Smooth muscle cell of the brain vasculature (primary cell): ENCODE measurements around the gene SEMA5B.

Source experiments
- DNase-seq: peaks from one replicate; pipeline ENCODE4 v3.0.0-alpha.2; 2012; ENCODE audit warnings: low read depth, low spot score

Gene SEMA5B

DNA sequence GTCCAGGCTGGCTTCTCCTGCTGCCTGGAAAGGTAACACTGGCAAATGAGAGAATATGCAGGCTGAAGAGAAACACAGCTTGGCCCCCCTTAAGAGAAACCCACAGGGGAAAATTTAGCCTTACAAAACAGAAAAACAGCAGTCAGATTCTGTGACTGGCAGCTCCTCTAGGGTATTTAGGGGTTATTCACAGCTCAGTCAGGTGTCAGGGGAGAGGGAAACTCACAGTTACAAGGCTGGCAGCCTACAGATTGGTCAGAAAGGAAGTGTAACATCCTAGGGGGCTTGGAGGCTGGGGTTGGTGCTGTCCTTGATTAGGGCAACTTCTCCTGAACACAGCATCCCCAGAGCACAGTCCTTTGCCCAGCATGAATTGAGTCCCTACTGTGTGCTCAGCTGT lies 81.4 kb downstream of the SEMA5B start:
- DNase-seq = no peak

DNA sequence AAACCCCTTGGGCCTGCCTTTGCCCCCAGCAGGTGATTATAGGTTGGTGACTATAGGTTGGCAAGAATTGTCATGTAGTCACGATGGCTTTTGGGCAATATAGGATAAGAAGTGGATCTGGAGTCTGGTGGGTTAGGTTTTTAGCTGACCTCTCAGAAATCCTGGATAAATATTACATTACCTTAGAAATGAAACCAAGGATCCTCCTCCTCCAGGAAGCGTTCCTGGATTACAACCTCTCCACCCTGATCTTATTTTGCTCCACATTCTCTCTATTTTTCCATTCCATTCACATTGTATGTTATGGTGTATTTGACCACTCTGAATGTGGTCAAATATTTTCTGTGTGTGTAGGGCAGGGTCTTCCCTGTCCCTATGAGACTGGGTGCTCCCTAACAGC lies 82.3 kb downstream of the SEMA5B start:
- no peak for DNase-seq

DNA sequence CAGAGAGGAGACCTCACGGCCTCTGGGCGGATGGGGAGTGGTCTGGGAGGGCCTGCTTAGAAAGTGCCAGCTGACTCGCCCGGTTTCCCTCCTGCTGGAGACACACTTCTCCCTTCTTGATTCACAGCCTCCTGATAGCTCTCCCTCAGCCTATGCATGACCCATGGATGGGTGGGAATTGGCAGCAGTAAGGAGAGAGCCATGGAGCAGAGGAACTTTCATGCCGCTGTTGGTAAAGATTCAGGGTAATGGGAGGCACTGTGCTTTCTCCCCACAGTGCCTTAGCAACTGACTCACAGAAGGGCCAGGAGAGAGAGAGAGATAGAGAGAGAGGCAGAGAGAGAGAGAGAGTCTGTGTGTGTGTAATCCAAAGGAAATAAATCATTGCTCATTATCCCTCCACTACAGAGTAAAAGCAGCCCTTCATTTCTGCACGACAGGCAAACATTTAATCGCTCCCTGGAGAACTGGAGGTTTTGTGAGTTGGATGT lies 82.8 kb downstream of the SEMA5B start:
- DNase-seq = no peak

DNA sequence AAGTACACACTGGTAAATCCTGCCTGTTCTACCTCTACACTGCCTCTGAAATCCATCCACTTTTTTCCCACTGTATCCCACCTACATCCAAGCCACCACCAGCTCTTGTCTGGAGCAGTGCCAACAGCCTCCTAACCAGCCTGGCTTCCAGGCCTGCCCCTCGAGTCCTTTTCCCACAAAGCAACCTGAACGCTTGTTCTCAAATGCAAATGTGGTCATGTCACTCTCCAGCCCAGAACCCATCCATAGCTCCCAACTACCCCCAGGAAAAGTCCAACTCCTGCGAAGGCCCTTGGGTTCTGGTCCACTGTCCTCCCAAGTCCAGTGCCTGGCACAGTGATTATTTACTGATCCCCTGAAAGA lies 83.8 kb downstream of the SEMA5B start:
- DNase-seq = no peak

DNA sequence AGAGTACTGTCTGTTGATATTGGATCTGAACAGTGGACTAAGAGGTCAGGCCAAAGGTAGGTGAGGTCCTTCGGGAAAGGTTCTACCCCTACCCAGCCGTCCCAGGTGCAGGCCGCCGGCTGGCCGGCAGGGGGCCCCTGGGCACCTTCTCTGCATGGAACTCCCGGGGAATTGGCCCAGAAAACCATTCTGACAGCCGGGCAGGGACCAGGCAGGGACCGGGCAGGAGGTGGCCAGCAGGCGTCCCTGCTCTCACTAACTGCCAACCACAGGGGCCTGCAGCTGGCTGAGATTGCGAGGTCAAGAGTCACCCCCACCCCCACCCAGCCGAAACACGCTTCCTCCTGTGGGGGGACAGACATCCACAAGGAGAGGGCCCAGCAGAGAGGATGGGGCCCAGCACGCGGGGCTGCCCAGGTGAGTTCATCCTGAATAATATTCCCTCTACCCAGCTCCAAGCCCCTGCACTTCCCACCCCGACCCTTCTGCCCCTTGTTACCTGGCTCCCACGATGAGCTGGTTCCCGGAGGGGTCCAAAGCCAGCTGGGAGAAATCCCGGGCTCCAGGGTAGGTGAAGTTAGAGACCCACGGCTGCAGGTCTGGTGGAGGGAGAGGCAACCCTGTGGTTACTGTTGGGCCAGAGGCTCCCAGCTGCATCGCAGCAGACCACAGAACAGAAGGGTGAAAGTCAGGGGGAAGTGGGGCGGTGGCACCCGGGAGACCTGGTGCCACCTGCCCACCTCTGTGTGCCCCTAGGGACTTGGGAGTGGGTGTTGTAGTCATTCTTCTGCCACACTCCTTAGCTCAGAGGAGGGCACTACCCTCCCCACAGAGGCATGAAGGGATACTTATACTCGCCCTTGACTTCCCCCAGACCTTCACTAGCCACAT lies 84.4 kb downstream of the SEMA5B start:
- no peak for DNase-seq

DNA sequence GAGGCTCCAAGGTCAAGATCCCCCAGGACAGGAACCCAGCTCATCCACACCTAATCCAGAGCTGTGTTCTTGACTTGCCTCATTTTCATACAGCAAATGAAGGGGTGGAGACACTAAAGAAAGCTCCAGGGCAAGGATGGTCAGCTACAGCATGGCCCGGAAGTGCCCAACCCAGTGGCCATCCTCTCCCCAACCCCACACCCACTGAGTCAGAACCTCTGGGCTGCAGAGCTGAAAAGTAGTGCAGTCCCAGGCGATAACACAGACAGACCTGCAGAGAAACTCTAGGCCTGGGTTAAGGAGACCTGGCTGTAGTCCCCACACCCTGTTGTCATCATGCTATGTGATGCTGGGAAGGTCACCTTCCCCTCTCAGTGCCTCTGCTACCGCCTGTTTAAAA lies 85.3 kb downstream of the SEMA5B start:
- DNase-seq = no peak

DNA sequence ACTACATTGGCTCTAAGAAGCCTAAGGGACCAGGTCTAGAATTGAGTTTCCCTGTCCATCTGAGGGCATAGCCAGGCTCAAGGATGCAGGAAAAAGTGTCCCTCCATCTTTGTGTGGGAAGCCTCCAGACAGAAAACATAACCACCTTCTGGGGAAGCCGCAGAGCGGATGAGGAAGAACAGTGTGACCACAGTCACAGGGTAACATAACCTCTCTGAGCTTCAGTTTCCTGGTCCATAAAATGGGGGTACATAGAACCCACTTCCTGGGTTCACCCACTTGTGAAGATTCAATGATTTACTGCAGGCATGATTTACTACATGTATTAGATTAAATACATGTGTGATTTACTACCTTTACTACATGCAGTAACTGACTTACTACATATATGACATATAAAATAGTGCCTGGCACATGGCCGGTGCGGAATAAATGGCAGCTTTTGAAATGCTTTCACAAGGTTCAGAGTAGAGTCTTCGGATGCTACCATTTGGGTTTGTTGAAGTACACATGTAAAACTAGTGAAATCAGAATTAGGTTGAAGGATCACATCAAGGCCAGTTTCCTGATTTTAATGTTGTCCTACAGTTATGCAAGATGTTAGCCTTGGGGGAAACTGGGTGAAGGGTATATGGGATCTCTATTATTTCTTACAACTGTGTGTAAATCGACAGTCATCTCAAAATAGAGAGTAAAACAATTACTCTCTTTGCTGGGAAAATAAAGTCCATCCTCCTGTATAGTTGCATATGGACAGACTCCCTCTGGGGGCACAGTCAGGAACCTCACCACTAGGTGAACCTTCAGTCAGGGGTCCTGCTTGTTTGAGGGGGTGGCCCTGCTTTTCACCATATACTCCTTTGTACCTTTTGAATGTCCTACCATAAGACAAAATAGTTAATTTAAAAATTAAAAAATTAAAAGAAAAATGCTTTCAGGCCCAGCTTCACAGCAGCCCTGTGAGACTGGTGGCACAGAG lies 86.0 kb downstream of the SEMA5B start:
- no peak for DNase-seq

DNA sequence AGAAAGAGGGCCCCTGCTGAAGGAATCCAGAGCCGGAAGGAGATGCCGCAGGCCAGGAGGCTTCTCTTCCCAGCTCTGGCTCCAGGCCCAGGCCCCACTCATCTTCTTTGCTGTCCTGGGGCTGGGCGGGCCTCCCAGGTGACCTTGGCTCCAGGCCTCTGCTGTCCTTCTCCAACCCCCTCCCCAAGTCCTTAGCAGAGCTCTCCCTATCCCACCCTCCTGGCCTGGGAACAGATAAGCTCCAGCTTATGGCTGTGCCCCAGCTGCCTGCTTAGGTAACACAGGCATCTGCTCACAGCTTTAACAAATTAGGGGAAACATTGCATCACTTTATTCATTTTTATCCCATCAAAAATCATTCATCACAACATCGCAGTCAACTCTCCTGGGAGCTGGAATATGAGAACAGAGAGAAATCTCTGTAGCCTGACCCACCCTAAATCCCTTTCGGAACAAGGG lies 86.9 kb downstream of the SEMA5B start:
- no peak for DNase-seq

DNA sequence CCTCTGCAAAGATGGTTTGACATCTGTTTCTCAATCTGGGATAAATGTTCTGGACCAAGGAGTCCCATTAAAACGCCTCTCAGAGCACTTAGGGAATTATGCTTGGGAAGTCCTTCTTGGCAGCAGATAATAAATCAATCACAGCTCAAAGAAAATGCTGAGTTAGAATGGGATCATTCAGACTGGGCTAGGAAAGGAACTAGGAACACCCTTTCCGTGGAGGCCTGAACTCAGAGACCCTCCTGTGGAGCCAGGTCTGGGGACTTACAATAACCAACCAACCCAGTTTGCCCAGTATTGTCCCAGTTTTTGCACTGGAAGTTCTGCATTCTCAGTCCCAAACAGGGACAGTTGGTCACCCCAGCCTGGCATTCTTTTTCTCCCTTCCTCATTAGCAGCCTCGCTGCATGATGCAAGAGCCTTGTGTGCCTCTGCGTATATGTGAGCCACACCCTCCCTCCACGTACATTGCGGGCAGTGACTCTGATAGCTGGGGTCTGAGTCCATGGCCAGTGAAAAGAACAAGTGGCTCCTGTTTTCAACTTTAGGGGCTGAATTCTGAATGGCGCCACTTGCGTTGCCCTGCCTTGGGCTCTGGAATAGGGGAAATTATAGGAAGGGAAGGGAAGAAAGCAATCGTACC lies 88.7 kb downstream of the SEMA5B start:
- DNase-seq = no peak

DNA sequence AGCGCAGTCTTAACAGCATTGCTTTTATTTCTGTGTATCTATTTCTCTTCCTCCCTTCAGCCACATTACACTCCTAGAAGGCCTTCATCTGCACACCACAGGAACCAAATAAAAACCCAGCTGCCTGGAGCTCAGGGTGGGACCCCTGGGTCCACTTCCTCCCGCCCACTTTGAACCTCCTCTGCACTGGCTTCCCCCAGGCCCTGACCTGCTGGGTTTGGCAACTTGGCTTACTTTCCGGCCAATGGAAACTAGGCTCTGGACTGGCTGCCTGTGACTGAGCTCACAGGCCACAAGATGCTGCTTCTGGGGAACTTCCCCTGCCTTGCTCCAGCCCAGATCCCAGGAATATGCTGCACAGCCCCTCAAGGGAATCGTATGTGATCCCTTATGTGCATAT lies 89.8 kb downstream of the SEMA5B start:
- DNase-seq = no peak

DNA sequence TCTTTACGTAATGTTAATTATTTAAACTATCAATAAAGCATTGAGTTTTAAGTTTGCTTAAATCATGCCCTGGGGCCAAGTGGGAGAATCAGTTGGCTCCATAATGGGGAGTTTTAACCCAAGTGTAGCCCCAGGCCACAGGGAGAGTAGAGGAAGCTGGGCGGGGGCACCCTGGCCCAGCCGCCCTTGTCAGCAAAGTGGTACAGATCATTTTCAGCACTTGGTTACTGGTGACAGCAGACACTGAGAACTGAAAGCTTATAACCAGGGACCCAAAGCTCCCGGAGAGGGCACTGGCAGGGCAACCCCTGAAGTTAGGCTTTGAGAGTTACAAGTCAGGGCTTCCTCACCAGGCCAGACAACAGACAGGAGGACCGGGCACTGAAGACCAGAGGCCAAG lies 90.6 kb downstream of the SEMA5B start:
- DNase-seq = no peak

DNA sequence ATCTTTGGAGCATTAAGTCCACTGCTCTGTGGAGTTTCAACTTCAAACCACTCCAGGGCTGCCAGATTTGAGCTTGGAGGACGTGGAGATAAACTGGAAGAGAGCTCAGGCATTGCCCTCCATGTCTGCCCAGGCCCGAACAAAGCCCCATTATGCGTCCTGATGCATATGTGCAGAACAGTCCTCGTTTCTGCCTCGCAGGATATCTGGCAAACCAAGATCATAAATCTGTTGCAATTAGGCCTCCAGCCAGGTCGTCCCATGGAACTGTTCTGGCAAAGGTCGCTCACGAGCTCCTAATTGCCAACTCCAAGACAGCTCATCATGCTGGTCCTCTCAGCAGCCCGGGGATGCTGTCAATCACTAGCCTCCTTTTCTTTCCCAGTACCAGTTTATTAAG lies 91.2 kb downstream of the SEMA5B start:
- no peak for DNase-seq

DNA sequence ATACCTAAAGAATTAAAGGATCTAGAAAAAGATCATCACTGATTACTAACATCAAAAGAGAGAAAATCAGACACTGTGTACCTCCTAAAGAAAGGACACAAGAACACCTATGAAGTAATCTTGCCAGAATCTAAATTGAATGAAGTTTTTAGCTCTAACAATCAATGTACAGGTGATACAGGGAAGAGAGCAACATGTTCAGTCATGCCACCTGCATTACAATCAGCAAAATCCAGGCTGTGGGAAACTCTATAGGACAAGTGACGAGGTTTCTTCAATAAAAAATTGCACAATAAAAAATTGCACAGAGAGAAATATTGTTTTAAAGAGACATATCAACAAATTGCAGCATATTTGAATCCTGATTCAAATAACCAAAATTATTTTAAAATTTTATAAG lies 93.3 kb downstream of the SEMA5B start:
- no peak for DNase-seq

DNA sequence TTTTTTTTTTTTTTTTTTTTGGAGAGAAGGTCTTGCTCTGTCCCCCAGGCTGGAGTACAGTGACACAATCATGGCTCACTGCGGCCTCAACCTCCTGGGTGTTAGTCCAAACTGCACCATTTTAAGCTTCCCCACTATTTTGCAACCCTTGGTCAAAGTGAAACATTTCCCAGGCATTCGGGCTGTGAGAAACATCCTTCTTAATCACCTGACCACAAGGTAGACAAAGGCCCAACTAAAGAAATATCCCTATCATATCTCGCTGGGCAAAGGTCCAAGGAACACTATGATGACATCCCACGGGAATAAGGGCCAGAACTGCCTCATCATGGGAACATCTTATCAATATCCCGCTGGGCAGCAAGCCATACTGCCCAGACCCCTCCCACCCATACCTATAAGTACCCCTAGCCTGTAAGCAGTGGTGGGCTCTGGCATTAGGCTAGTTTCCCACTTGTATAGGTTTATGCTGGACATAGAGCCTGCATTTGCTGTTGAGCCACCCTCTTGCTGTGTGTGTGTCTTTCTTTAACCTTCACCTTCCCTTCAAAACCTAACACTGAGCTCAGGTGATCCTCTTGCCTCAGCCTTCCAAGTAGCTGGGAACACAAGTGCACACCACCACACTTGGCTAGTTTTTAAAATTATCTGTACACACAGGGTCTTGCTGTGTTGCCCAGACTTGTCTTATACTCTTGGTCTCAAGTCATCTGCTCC lies 95.2 kb downstream of the SEMA5B start:
- no peak for DNase-seq

DNA sequence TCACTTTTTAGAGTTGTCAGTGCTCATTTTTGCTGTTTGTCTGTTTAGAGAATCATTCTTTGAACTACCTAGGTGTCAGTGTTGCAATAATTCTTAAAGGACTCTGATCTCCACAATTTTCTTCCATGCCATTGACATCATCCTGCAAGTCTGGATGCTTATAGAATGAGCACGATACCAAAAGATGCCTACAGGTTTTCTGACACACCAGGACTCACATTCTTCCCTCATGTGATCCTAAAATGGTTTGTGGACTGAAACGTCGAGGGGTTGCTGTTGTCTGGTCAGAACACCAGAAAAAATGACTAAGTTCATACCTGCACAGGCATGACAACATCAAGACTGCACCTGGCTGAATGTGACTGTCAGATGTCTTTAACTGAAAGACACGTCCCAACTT lies 95.9 kb downstream of the SEMA5B start:
- no peak for DNase-seq

DNA sequence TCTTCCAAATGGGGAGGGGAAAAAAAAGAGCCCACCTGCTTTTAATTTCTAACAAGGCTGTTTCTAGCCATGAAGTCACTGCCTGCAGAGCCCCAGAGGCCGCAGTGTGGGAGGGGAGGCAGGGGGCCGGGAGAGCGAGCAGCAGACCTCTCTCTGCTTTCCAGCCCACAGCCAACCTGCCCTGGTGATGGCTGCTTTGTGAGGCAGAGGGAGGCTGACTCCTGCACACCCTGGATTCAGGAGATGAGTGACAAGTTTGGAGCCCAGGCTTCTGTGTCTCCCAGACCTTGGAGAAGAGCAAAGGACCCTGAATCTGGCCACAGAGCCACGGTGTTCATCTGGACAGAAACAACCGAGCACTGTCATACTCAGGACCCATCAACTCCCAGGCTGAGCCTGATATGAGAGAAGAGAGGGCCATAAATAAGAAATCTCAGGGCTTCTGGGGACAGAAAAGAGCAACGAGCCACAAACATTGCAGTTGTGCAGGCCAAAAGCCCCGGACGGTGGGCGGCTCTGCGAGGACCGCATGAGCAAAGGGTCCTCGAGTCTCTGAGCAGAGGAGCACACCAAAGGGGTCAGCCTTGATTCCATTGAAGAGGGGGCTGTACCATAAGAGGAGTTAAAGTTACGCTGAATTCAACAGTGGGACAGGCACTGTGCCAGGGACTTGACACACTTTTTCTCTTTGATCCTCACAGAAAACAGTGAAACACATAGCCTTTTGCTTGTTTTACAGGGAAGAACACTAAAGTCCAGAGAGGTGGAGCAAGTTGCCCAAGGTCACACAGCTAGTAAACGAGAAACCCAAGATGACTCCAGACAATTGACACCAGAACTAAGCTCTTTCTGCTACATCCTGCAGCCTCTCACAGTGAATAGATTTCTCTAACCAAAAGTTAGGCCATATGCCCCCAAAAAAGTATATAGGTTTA lies 97.2 kb downstream of the SEMA5B start:
- no peak for DNase-seq

DNA sequence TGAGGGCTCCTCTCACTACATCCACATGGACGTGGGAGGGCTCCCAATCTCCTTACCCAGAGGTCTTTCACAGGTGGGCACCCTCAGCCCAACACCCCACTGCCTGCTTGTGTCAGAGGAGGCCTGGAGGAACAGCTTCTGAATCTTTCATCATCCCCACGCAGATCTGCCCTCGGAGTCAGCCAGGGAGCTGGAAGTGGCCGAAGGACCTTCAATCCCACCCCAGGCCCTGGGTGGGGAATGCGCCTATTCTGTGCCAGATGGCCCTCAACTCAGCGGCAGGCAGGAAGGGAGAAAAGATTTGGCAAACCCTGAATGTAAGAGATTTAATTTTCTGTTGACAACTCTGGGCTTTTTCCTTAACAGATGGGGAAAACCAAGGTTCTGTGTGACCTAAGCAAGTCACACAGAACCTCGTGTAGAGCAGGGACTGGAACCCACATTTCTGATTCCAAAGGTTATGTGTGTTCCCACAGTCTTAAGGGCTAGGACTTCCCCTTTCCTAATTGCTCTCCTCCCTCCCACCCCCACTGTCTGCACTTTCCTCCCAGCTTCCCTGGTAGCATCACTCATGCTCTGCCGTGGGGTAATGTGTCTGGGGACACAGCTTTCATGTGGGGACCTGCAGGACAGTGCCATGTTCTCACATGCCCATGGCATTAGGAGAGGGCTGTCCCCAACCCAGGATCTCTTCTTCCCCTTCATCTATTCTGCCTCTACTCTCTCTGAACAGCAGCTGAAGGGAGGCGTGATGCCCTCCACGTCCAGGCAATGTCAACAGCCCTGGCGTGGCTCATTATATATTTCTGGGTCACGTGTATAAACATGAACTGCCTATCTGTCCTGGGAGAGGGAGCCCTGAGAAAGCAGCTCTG lies 98.1 kb downstream of the SEMA5B start:
- DNase-seq = no peak

DNA sequence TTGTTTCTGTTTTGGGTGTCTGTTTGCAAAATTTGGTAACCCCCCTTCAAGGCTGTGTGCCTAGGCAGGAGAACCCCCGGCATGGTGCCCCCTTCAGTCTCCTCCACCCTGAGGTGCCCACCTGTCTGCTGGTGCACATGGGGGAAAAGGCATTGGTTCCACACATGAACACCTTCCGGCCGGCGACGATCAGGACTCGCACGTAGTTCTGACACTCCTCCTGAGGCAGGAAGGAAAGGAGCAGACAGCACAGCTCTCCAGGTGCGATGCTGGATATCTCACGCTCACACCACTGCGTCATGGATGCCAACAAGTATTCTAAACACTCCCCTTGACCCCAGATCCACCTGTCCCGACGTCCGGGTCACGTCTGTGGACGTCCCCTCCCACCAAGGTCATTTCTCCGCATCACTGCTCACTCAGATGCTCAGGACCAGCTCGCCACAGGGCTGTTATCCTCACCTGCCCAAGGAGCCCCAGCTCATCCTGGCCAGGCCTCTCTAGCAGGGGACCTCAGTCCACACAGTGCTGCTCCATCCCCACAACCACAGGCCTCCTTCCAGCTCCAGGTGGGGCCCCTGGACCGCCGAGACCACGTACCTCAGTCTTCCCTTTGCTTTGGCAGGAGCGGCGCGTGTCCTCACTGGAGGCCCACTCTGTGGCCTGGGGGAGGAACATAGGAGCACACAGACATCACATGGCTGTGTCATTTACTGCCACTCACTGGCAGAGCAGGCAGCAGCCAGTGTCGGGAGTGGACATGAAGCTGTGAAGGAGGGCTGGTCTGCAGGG lies 99.0 kb downstream of the SEMA5B start:
- no peak for DNase-seq
